HEK293 (cell line): Measurements from ENCODE around the gene WDR45B.

Source experiments
- ELK4 ChIP-seq: IDR thresholded peaks from 2 replicates; pipeline ENCODE4 v1.6.1; 2011; ENCODE audit warnings: mild to moderate bottlenecking, low read depth, low read length, borderline replicate concordance
- GLI4 ChIP-seq: fragments of 450-650 bp; formaldehyde crosslinking; IDR thresholded peaks from 2 replicates; pipeline ENCODE4 v1.5.1; 2016; ENCODE audit warnings: missing biosample characterization, missing genetic modification characterization
- IKZF3 ChIP-seq: fragments of 450-650 bp; IDR thresholded peaks from 2 replicates; pipeline ENCODE4 v1.5.0; 2018; ENCODE audit warnings: missing biosample characterization, mild to moderate bottlenecking, missing genetic modification characterization, moderate library complexity
- KLF1 ChIP-seq: fragments of 450-650 bp; formaldehyde crosslinking; IDR thresholded peaks from 2 replicates; pipeline ENCODE4 v1.5.1; 2016; ENCODE audit warnings: missing biosample characterization, missing genetic modification characterization
- PBX3 ChIP-seq: sonication (generic); formaldehyde crosslinking; IDR thresholded peaks from 2 replicates; pipeline ENCODE4 v1.8.1; 2022; ENCODE audit warnings: mild to moderate bottlenecking, moderate library complexity, missing genetic modification reagents
- SCRT1 ChIP-seq: fragments of 450-650 bp; formaldehyde crosslinking; IDR thresholded peaks from 2 replicates; pipeline ENCODE4 v1.5.1; 2016; ENCODE audit warnings: missing biosample characterization, missing genetic modification characterization, borderline replicate concordance
- SP2 ChIP-seq: fragments of 450-650 bp; formaldehyde crosslinking; IDR thresholded peaks from 2 replicates; pipeline ENCODE4 v1.5.1; 2016; ENCODE audit warnings: missing biosample characterization, missing genetic modification characterization
- SP7 ChIP-seq: fragments of 450-650 bp; formaldehyde crosslinking; IDR thresholded peaks from 2 replicates; pipeline ENCODE4 v1.5.1; 2016; ENCODE audit warnings: missing biosample characterization, missing genetic modification characterization
- WT1 ChIP-seq: fragments of 450-650 bp; formaldehyde crosslinking; IDR thresholded peaks from 2 replicates; pipeline ENCODE4 v1.5.1; 2016; ENCODE audit warnings: missing biosample characterization, missing genetic modification characterization
- ZBTB10 ChIP-seq: fragments of 450-650 bp; formaldehyde crosslinking; IDR thresholded peaks from 2 replicates; pipeline ENCODE4 v1.5.1; 2016; ENCODE audit warnings: missing biosample characterization, missing genetic modification characterization
- ZBTB17 ChIP-seq: fragments of 450-650 bp; formaldehyde crosslinking; IDR thresholded peaks from 2 replicates; pipeline ENCODE4 v1.5.1; 2016; ENCODE audit warnings: missing biosample characterization, missing genetic modification characterization
- ZBTB20 ChIP-seq: fragments of 450-650 bp; formaldehyde crosslinking; IDR thresholded peaks from 2 replicates; pipeline ENCODE4 v1.5.1; 2016; ENCODE audit warnings: missing biosample characterization, missing genetic modification characterization
- ZBTB8A ChIP-seq: fragments of 450-650 bp; formaldehyde crosslinking; IDR thresholded peaks from 2 replicates; pipeline ENCODE4 v1.5.1; 2016; ENCODE audit warnings: missing biosample characterization, missing genetic modification characterization
- ZFP41 ChIP-seq: fragments of 450-650 bp; formaldehyde crosslinking; IDR thresholded peaks from 2 replicates; pipeline ENCODE4 v1.5.1; 2016; ENCODE audit warnings: missing biosample characterization, missing genetic modification characterization, borderline replicate concordance
- ZNF114 ChIP-seq: fragments of 450-650 bp; formaldehyde crosslinking; IDR thresholded peaks from 2 replicates; pipeline ENCODE4 v1.5.0; 2017; ENCODE audit warnings: missing biosample characterization, missing genetic modification characterization
- ZNF2 ChIP-seq: fragments of 450-650 bp; formaldehyde crosslinking; IDR thresholded peaks from 2 replicates; pipeline ENCODE4 v1.5.1; 2016; ENCODE audit warnings: missing biosample characterization, missing genetic modification characterization
- ZNF23 ChIP-seq: fragments of 450-650 bp; formaldehyde crosslinking; IDR thresholded peaks from 2 replicates; pipeline ENCODE4 v1.5.1; 2016; ENCODE audit warnings: missing biosample characterization, missing genetic modification characterization, borderline replicate concordance
- ZNF248 ChIP-seq: fragments of 450-650 bp; formaldehyde crosslinking; IDR thresholded peaks from 2 replicates; pipeline ENCODE4 v1.5.1; 2017; ENCODE audit warnings: missing biosample characterization, missing genetic modification characterization
- ZNF26 ChIP-seq: fragments of 450-650 bp; formaldehyde crosslinking; IDR thresholded peaks from 2 replicates; pipeline ENCODE4 v1.5.1; 2016; ENCODE audit warnings: missing biosample characterization, missing genetic modification characterization
- ZNF311 ChIP-seq: fragments of 450-650 bp; formaldehyde crosslinking; IDR thresholded peaks from 2 replicates; pipeline ENCODE4 v1.5.1; 2017; ENCODE audit warnings: missing biosample characterization, missing genetic modification characterization, borderline replicate concordance
- ZNF335 ChIP-seq: fragments of 450-650 bp; formaldehyde crosslinking; conservative IDR thresholded peaks from 2 replicates; pipeline ENCODE4 v1.5.1; 2016; ENCODE audit warnings: missing biosample characterization, missing genetic modification characterization
- ZNF488 ChIP-seq: fragments of 450-650 bp; formaldehyde crosslinking; IDR thresholded peaks from 2 replicates; pipeline ENCODE4 v1.5.1; 2016; ENCODE audit warnings: missing biosample characterization, missing genetic modification characterization
- ZNF580 ChIP-seq: fragments of 450-650 bp; formaldehyde crosslinking; IDR thresholded peaks from 2 replicates; pipeline ENCODE4 v1.5.1; 2016; ENCODE audit warnings: missing biosample characterization, missing genetic modification characterization
- ZNF707 ChIP-seq: fragments of 450-650 bp; formaldehyde crosslinking; IDR thresholded peaks from 2 replicates; pipeline ENCODE4 v1.5.1; 2016; ENCODE audit warnings: missing biosample characterization, missing genetic modification characterization
- ZNF76 ChIP-seq: fragments of 450-650 bp; formaldehyde crosslinking; IDR thresholded peaks from 2 replicates; pipeline ENCODE4; 2016; ENCODE audit warnings: low read depth, missing biosample characterization, missing genetic modification characterization, borderline replicate concordance
- ZNF777 ChIP-seq: fragments of 450-650 bp; formaldehyde crosslinking; IDR thresholded peaks from 2 replicates; pipeline ENCODE4 v1.5.1; 2017; ENCODE audit warnings: missing biosample characterization, missing genetic modification characterization, borderline replicate concordance
- ZNF785 ChIP-seq: fragments of 450-650 bp; formaldehyde crosslinking; IDR thresholded peaks from 2 replicates; pipeline ENCODE4 v1.5.1; 2016; ENCODE audit warnings: missing biosample characterization, missing genetic modification characterization
- ZNF837 ChIP-seq: fragments of 450-650 bp; formaldehyde crosslinking; IDR thresholded peaks from 2 replicates; pipeline ENCODE4 v1.5.1; 2016; ENCODE audit warnings: missing biosample characterization, missing genetic modification characterization
- ZNF843 ChIP-seq: fragments of 450-650 bp; formaldehyde crosslinking; IDR thresholded peaks from 2 replicates; pipeline ENCODE4 v1.5.1; 2016; ENCODE audit warnings: missing biosample characterization, missing genetic modification characterization
- ZSCAN4 ChIP-seq: fragments of 450-650 bp; formaldehyde crosslinking; IDR thresholded peaks from 2 replicates; pipeline ENCODE4 v1.5.1; 2017; ENCODE audit warnings: missing biosample characterization, missing genetic modification characterization
- ZSCAN5A ChIP-seq: fragments of 450-650 bp; formaldehyde crosslinking; IDR thresholded peaks from 2 replicates; pipeline ENCODE4 v1.5.1; 2016; ENCODE audit warnings: missing biosample characterization, missing genetic modification characterization

The WDR45B gene

GRCh38 chr17:82648165-82648668, at the start of gene WDR45B (continued):
- no peak for TF ChIP-seq SCRT1 (tag by site-specific recombination)
- TF ChIP-seq ZSCAN5A (tag by site-specific recombination), result peak; percentile 79
- TF ChIP-seq ZNF2 (tag by site-specific recombination), result no peak
- no peak; the same call in 1 of the 2 replicates for TF ChIP-seq PBX3
- no peak for TF ChIP-seq ZNF837 (tag by site-specific recombination)
- TF ChIP-seq ZNF114, result no peak
- TF ChIP-seq KLF1 (tag by site-specific recombination), result peak; percentile 79
- no peak for TF ChIP-seq ZNF26 (tag by site-specific recombination)
- no peak for TF ChIP-seq WT1
- TF ChIP-seq ZNF785, result 0 out of 2 replicates have a peak, but pooled peaks have one; percentile 49
- peak; percentile 34; the same call in 1 of the 2 replicates for TF ChIP-seq ELK4
- no peak for TF ChIP-seq ZBTB8A (tag by site-specific recombination)
- peak; percentile 72 for TF ChIP-seq ZSCAN4 (tag by site-specific recombination)
- 0 out of 2 replicates have a peak, but pooled peaks have one; percentile 15 for TF ChIP-seq ZNF843 (tag by site-specific recombination)
- 0 out of 2 replicates have a peak, but pooled peaks have one; percentile 7 for TF ChIP-seq IKZF3 (tag by site-specific recombination)
- TF ChIP-seq ZNF707, result no peak
- TF ChIP-seq ZFP41 (tag by site-specific recombination), result no peak
- no peak for TF ChIP-seq ZNF311 (tag by site-specific recombination)
- peak; percentile 53 for TF ChIP-seq SP7 (tag by site-specific recombination)
- TF ChIP-seq ZNF580 (tag by site-specific recombination), result no peak
- 0 out of 2 replicates have a peak, but pooled peaks have one; percentile 44 for TF ChIP-seq ZNF777 (tag by site-specific recombination)
- TF ChIP-seq ZNF23 (tag by site-specific recombination), result no peak
- peak; percentile 68 for TF ChIP-seq ZNF76
- peak; percentile 57 for TF ChIP-seq SP2 (tag by site-specific recombination)
- 0 out of 2 replicates have a peak, but pooled peaks have one; percentile 26 for TF ChIP-seq ZBTB10 (tag by site-specific recombination)
- peak; percentile 87 for TF ChIP-seq ZBTB17
- 0 out of 2 replicates have a peak, but pooled peaks have one; percentile 19 for TF ChIP-seq GLI4
- peak; percentile 95 for TF ChIP-seq ZNF335 (tag by site-specific recombination)
- TF ChIP-seq ZNF248 (tag by site-specific recombination), result no peak
- peak; percentile 80 for TF ChIP-seq ZBTB20 (tag by site-specific recombination)
- no peak for TF ChIP-seq ZNF488 (tag by site-specific recombination)
